Measurements from ENCODE around the gene RAC2. TPM values are rescaled to one million over a fixed set of nuclear protein-coding genes. Genes with fewer than 3 reads are reported as not detected.
A peak's percentile ranks its signal among the peaks of the same experiment; 100 is the strongest.

RAC2 gene
- total RNA-seq, 1 experiment from 2014 or later: 246 TPM

DNA sequence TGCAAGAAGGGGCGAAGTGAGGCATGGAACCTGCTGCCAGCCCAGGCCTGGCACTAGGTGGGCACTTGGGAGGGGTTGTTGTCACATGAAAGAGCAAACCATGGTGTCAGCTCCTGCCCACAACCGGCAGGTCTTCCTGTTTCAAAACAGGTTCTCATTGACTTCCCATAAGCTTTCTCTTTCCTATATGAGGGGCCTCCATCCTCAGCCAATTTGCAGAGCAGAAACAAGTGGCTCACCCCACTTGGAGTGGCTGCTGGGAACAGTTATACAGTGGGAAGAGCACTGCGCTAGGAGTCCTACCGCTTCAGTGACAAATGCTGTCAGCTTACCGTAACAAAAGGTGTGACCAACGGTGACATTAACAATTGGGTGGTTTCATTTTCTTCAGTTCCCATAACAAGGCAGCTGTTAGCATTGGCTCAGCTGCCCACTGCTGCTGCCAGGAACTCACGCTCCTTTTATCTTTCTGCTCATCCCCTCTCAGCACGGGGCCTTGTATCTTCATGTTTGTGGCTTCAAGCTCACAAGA is 21.6 kb downstream of the RAC2 start:
- DNase-seq (ENCODE audit: low read depth): no peak

DNA sequence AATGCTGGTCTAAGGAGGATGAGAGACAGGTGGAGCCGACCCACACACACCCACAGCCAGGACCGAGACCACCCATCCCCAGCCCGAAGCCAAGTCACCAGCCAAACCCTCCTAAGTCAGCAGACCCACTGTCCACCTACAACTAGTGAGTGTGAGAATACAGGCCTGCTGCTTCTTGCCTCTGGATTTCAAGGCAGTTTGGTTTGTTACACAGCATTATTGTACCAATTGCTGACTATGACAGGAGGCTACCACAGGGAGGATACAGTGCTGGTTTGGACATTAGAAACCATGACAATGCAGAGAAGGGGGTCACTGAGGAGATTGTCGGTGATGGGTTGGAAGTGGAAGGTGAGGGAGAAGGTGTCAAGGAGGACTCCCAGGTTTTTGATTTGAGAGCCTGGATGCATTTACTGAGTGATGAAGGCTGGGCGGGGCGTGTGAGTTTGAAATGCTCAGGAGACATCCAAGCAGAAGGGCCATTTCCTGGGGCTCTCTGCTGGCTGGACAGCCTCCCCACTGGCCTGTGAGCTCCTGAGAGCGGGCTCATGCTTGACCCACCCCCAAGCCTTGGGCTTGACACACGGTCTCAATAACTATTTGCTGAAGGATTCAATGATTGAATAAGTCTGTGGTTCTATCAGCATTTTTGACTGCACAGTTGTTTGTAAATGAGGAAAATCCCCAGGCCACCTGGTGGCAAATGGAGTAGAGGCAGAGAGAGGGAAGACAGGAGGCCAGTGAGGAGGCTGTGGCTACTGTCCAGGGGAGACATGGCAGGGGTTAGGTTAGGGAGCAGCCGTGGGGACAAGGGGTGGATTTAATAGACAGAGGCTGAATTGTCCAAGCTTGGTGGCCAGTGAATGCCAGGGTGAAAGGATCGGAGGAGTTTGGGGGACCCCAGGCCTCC is 22.4 kb downstream of the RAC2 start:
- no peak for DNase-seq (ENCODE audit: low read depth)

DNA sequence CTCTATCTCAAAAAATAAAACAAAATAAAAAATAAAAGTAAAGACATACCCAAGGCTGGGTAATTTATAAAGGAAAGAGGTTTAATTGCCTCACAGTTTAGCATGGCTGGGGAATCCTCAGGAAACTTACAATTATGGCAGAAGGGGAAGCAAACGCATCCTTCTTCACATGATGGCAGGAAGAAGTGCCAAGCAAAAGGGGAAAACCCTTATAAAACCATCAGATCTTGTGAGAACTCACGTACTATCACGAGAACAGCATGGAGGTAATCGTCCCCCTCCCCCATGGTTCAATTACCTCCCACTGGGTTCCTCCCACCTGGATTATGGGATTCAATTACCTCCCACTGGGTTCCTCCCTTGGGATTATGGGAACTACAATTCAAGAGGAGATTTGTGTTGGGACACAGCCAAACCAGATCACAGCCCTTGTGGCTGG is 23.5 kb downstream of the RAC2 start:
- peak; percentile 32 for DNase-seq (ENCODE audit: low read depth)

DNA sequence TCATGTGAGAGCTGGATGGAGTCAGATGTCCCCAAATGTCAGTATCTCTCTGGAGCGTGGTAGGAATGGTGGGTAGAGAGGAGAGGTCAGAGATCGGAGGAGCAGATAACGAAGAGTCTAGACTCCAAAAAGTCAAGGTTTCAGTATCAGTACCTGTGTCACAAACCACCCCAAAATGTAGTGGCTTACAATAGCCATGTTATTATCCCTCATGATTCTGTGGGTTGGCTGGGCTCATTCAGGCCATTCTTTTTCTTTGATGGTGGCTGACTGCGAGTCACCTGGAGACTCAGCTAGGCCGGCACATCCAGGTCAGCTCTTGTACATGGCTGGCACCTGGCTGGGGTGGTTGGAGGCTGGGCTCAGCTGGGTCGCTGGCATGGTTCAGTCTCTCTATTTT is 24.5 kb downstream of the RAC2 start:
- DNase-seq (ENCODE audit: low read depth): no peak

DNA sequence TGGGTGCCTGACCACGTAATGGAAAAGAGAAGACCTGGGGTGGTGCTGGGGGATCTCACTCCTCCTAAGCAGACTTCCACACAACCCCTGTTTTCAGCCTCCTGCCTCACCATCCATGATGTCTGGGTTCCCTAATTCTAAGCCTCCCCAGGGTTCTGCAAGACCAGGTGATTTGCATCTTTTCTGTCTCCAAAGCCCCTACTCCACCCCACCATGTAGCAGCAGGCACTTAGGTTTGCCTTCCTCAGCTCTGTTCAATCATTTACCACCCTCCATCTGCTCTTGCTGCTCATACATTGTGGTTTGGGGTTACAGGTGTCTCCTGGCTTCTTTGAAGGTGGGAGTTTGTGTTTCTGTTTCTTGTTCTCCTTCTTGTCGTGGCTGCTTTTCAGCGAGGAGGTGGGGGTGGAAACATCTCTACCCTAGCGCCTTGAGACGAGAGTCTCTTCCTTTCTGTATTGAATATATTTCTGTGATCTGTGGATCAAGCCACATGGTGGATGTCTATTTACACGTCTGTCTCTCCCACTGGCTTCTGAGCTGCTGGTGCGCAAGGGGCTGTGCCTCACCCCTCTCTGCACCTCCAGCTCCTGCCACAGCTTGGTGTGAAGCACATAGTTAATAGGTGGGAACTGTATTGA is 25.2 kb downstream of the RAC2 start:
- DNase-seq (ENCODE audit: low read depth): no peak

DNA sequence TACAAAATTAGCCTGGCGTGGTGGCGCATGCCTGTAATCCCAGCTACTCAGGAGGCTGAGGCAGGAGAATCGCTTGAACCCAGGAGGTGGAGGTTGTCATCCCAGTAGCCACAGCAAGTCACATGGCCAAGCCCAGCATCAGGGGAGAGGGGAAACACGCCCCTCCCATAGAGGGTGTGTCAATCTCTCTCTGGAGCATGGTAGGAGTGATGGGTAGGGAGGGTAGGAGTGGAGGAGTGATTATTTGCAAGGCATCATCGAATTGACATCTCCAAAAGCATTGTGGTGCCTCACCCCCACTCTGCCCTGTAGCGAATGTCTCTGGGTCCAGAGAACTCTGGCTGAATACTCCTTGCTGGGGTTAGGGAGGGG is 25.7 kb downstream of the RAC2 start:
- no peak for DNase-seq (ENCODE audit: low read depth)

DNA sequence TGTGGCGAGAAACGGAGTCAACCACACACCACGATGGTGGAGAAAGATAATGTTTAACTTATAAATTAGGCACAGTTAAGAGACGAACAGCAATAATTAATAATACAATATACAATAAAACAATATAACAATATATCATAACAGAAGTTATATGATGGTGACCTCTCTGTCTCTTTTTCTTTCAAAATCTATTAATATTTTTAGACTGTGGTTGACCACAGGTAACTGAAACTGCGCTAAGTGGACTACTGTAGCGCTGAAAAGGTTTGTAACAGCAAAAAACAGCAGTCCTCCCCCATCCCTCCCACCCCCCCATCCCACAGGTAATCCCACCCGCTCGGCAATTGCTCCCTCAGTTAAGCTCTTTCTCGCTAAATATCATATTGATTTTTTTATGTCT is 28.2 kb downstream of the RAC2 start:
- DNase-seq (ENCODE audit: low read depth): no peak

DNA sequence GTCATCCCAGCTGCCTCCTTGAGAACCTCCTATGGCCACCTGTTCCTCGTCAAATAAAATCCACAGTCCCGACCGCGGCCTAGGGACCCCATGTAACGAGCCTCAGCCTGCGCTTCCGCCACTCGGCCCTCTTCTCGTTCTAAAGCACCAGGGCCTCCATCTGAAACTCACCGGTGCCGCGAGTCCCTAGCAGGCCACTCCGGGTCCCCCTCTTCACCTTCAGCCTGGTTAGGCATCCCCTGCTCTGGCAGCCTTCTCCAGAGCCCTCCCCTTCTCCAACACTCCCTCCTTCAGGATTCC is 29.4 kb downstream of the RAC2 start:
- no peak for DNase-seq (ENCODE audit: low read depth)

DNA sequence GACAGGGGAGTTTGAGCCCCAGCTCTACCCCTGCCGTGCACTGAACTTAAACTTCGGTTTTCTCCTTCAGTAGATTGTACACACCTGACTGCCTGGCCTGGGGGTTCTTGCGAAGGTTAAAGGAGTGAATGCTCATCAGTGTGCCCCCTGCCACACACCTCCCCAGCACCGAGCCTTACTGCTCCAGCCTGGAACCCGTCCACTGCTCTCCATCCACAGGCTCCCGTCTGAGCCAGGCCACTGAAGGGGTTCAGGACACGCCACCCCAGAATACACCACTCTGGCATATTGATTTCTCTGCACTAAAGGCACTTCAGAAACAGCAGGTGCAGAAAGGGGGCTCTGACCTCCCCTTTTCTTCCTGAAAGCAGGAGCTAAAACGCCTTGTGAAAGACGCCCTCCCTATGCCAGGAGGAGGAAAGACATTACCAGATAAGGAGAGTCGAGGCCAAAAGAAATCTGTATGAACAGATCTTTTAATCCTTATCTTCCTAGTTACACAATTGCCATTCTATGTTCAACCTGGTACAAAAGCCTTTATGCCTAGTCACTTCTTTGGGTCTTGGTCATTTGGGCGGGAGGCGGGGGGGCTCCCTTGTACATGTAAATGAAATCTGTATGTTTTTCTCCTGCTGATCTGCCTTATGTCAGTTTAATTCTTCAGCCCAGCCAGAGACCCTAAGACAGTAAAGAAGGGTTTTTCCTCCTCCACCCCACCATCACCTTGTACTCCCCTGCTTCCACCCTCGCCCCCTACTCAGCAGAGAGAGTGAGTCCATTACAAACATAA is 29.9 kb downstream of the RAC2 start:
- no peak for DNase-seq (ENCODE audit: low read depth)

DNA sequence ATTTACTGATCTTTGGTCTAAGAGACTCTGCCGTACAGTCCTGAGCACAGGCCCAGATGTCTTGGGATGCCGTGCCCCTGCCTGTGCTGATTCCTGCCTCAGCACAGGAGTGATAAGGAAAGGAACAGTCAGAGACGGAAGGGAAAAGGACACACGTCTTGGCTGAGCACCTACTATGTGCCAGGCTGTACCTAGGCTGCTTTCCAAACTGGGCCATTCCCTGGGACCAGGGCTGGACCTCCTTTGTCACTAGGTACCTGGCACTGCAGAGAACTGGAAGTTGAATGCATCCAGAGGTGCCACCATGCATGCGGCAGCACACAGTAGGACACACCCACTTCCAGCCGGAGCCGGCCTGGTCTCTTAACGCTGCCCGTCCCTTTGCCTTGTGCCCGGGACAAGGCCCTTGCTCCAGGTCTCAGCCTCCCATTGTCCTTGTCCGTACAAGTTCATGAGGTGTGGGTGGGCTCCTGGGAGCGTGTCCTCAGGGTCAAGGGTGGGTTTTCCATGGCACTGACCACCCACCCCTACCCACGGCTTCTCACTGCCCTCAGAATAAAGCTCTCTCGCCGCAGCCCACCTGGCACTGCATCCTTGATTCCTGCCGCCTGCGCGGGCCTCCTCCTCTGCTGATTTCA is 30.7 kb downstream of the RAC2 start:
- DNase-seq (ENCODE audit: low read depth): no peak

DNA sequence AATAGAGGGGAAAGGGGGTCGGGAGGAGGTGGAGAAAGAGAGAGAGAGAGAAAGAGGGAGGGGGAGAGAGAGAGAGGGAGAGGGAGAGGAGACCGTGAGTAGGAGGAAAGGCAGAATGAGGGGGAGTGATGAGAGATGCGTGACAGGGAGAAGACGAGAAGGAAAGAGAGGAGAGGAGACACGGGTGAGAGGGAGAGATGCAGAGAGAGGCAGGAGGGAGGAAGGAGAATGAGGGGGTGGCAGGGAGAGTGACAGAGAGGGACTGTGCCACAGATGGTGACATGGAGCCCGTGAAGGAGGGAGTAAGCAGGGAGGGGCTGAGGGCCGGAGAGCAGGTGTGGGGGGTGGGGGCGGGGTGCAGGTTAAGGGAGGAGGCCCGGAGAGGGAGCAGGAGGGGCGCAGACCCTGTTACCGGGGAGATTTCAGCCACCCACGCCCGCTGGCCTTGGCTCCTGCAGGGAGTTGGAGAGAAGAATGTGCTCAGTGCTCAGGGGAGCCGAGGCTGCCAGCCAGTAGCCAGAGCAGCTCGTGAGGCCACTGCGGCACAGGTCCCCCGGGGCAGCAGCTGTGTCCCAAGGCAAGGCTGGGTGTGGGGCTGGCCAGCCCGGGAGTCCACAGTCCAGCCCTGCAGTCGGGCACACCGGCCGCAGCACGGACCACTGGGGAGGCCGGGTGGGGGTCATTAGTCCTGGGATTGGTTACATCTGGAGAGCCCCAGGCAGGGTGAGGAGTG is 31.7 kb downstream of the RAC2 start, which contains the start of gene SSTR3:
Gene SSTR3 (minus strand): TSS at position 304 of the 733 bp plus-strand sequence. CDS start 4,674 bp downstream, outside the sequence.
- no peak for DNase-seq (ENCODE audit: low read depth)

DNA sequence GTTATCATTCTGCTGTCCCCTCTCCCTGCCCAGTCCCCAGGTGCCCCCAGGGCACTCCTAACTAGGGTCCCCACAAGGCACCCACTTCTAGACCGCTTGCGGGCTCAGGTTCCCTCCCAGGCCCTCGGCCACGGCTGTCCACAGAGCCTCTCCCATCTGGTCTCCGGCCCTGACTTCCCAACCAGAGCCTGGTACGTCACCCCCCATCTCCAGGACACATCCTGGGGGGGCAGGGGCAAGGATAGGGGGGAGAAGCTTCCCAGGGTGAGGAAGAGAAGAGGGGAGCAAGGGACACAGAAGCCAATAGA is 32.2 kb downstream of the RAC2 start:
- DNase-seq (ENCODE audit: low read depth): no peak

DNA sequence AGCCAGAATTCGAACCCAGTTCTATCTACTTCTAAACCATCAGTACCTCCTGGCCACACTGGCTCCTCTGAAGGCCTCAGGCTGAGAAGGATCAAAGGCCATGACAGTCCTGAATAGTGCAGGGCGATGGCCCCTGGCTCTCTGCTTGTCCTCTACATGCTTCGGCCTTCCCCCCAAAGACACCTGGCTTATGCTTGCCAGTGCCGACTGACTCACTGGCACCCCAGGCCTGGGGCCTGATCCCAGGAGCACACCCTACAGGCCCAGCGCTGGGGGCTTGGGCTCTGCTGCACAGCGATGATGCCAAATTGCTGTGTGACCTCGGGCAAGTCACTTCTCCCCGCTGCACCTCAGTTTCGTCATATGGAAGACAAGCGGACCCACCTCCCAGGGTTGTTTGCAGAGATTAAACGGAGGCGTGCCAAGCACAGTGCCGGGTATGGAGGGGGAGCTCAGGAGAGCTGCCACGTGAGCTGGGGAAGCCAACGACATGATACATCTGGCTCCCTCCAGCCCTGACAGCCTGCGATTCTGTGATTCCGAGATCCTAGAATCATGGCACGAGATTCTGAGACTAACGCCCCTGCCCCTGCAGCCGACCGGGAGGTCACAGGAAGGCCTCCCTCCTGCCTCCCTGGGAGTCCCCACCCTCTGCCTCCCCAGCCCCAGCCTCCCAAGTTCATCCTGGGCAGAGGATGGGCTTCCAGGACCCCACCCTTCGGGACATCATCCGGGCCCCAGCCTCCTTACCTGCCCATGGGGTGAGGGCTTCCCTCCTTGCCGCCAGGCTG is 32.8 kb downstream of the RAC2 start:
- no peak for DNase-seq (ENCODE audit: low read depth)

DNA sequence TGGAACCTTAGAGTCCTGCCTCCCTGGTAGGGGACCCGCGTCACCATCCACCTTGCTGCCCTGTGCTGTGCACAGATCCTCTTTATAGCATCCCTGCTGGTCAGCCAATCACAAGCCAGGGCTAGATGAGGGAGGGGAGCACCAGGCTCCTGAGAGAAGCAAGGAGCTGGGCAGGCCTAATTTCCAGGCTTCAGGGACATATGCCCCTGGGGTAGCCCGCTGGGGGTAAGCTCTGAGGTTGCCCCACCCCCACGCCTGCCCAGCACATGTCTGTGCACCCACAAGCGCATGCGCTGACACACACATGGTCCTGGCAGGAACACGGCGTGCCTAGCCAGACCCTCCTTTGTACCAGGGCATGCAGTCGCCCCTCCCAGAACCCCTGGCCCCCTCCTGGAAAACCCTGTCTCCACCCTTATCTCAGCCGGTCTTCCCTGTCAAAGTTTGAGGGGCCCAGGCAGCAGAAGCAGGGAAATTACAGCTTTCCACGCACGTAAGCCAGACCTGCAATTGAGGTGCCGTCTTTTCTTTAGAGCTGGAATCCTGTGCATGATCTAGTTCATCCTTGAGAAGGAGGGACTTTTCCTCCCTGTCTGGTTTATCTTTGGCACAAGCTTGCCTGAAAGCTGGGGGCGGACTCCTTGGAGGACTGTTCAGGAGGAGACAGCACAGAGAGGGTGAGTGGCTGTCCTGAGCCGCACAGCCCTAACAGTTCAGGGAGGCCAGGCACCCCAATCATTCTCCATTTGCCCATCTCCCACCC is 33.8 kb downstream of the RAC2 start:
- no peak for DNase-seq (ENCODE audit: low read depth)

DNA sequence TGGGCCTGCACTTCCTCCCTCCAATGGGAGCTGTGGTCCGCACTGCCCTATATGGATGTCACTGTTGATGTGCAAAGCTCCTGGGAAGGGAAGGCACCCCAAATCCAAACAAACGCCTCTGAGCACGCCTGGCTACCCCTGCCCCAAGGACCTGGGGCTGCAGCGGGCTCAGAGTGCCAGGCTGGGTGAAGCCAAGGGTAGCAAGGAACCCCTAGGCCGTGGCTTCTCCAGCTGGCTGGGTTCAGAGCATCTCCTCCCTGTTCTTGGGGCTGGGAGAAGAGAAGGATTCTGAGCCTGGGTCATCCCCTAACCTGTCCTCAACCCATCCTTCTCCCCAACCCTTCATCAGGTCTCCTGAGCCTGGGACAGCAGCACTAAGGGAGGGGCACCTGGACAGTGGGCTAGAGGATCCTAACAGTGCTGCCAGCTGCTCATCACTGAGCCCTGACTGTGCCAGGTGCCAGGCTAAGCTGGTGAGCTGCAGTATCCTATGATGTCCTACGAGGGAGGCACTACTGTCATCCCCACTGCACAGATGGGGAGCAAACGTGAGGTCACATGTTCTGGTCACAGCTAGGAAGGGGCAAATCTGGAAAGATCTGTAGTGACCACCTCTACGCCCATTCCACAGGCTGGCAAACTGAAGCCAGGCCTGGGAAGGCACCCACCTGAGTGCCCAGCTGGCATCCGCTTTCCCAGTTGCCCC is 34.8 kb downstream of the RAC2 start:
- no peak for DNase-seq (ENCODE audit: low read depth)

DNA sequence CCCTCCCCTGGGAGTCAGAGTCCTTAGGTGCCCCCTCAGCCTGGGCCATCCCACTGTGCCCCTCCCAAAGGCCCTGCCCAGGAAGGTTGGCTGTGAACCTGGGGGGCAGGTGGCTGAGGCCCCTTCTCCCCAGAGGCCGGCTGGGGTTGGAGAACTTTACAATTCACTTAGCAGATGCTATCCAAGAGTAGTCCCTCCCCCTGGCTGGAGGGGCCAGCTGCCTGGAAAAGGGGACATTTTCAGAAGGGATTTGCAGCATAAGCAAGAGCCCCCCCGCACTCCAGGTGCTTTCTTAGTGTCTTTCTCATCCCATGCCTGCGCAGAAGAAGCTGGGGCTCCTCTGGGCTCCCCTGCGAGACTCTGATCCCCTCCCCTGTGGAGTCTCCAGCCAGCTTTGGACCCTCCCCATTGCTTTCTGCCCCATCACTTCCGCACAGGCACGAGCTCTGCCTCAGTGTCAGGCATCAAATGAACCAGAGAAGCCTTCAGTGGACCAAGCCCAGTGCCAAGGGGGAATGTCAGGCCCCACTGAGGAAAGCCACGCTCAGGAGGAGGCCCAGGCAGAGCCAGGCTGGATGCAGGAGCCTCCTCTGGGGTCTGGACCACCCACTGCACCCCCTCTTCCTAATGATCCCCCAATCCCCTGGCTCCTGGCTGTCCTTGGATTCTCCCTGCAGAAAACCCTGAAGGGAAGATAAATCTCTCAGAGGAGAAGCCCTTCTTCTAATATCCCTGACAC is 35.5 kb downstream of the RAC2 start:
- no peak for DNase-seq (ENCODE audit: low read depth)

DNA sequence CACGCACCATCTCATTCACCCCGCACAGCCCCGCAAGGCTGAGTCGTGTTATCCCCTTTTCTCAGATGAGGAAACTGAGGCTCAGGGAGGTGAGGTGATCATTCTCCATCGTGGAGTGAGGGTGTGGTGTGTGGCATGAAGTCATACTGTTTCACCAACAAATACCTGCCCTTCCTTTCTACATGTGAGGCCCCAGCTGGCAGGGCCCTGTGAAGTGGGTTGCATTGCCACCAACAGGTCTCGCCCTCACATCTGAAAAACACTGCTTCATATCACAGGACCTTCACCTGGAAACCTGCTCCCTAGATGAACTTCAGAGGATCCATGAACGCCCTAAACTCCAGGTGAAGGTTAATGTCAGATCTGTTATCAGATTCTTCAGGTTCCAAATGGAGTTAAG is 36.1 kb downstream of the RAC2 start:
- DNase-seq (ENCODE audit: low read depth): no peak

Data from HT1080 (cell line).